Measurements from ENCODE around the gene NME8.

NME8 gene

GRCh38 chr7:37901236-37901827 lies 52.9 kb downstream of the NME8 start:
- TF ChIP-seq CTCF (IDR thresholded peaks at IDR 0.05) (peak; percentile 93), ZFX (IDR thresholded peaks at IDR 0.05; ENCODE audit: borderline replicate concordance) (no peak)
- no peak overlapping the region for H3K27ac ChIP-seq

DNA sequence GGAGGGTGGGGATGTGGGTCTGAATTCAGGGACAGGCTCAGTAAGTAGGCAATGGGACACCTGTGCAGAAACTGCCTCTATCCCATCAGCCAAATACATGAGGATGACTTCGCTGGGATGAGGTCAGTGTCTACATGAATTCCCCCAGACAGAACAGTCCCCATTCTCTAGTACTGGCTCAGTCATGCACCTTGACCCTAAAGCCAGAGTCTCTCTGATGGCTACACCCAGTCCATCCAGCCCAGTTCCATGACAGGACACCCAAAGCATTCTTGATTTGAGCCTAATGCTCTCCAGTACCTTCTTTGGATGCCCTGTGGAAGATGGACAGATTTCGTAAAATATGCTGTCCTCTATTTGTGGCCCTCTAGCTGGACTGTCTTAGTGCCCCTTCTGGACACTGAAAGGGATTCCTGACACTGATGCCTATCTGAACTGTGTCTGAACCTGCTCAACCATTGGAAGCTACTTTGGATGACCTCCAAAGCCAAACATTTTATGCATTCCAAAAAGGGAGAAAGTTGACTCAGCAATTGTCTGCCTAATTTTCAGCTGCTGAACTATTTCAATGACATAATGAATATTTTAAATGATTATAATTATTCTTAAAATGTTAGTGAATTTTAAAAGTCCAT lies 53.6 kb downstream of the NME8 start:
- TF ChIP-seq ZFX (IDR thresholded peaks at IDR 0.05; ENCODE audit: borderline replicate concordance), result no peak
- TF ChIP-seq CTCF (IDR thresholded peaks at IDR 0.05), result no peak
- no peak overlapping the region for H3K27ac ChIP-seq

DNA sequence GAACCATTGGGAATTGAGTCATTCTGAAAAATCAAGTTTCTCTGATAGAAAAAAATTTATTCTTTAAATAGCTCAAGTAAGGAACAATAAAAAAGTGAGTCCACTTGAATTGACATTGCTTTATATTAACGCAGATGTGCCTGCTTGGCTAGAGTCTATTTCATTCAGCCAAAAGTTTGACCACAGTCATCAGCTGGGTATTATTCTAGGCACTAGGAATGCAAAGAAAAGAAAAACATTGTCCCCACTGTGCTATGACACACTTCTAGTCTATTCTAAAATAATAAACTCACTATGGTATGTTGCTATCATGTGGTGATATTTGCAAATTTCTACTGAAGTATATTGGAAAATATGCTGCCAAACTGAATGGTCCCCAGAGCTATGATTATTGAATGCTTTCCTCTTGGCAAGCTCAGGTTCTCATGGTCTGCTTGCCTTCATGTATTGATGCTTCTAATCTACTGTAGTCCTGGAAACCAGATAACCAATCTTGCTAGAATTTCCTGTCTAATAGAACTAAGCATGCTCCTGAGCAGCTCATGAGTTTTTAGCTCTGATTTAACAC lies 59.9 kb downstream of the NME8 start:
- no peak overlapping the region for H3K27ac ChIP-seq
- TF ChIP-seq ZFX (IDR thresholded peaks at IDR 0.05; ENCODE audit: borderline replicate concordance) (no peak), CTCF (IDR thresholded peaks at IDR 0.05) (no peak)

DNA sequence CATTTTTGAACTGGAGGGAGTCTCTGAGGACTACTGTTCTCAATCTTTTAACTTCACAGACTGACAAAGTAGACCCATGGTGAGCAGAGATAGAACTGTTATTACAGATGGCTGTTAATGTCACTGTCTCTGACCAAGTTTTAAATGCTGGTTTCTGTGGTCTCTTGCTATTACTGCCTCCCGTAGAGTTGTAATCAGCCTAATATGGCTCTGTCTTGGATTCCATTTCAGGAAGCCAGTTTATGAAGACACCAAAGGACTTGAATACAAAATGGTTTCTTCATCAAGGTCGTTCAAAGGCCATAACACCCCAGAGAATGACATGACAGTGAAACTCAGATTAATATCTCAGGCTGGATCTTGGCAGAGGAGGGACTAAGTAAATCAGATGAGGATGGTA lies 64.4 kb downstream of the NME8 start:
- no peak for TF ChIP-seq CTCF (IDR thresholded peaks at IDR 0.05)
- no peak for TF ChIP-seq ZFX (IDR thresholded peaks at IDR 0.05; ENCODE audit: borderline replicate concordance)
- no peak overlapping the region for H3K27ac ChIP-seq

GRCh38 chr7:37915438-37915837 lies 67.0 kb downstream of the NME8 start:
- no peak overlapping the region for H3K27ac ChIP-seq
- TF ChIP-seq ZFX (IDR thresholded peaks at IDR 0.05; ENCODE audit: borderline replicate concordance), result no peak
- no peak for TF ChIP-seq CTCF (IDR thresholded peaks at IDR 0.05)

- TF ChIP-seq ZFX (IDR thresholded peaks at IDR 0.05; ENCODE audit: borderline replicate concordance), result no peak
- no peak for TF ChIP-seq CTCF (IDR thresholded peaks at IDR 0.05)
- H3K27ac ChIP-seq, result no peak overlapping the region
These were observed 67.7 kb downstream of the NME8 start for GRCh38 chr7:37916017-37916672.
